Measurements from ENCODE around the gene KDM6A.
"Not testable (repeated sequence)": the region's sequence is repeated elsewhere in the genome, so short reads cannot be mapped to it uniquely, and the experiment has no call there.

Gene KDM6A

DNA sequence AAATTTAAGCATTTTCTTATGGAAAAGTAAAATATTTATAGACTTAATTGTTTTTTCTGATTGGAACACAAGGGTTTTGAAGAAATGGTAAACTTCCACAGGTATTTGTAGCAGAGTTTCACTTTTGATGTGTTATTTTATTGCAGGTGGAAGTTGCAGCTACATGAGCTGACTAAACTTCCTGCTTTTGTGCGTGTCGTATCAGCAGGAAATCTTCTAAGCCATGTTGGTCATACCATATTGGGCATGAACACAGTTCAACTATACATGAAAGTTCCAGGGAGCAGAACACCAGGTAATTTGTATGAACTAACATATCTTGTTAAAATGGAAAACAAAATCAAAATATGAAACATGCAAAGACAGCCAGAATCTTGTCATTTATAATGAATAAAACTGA is 210.3 kb downstream of the KDM6A start:
- no peak for DNase-seq (ENCODE audit: low spot score)

DNA sequence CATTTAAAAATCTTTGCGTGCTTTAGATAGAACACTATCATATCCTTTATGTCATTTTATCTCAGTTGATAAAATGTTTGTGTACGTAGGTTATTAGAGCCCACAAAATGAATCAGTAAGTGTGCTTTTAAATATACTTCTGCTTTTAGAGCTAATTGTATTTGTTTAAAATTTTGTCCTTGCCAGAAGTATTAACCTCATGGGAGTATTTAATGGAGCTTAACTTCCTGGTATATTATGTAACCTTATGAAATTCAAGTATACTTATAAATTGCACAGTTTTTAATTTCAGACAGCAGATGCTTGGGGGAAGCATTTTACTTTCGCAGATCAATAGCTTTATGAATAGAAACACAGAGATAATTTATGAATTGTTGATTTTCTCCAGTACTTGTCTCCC is 237.5 kb downstream of the KDM6A start:
- no peak for DNase-seq (ENCODE audit: low spot score)

- no peak for DNase-seq (ENCODE audit: low spot score)
Measured at GRCh38 chrX:45126158-45126557, 253.2 kb downstream of the KDM6A start.

GRCh38 chrX:45128896-45129454 is 256.0 kb downstream of the KDM6A start:
- DNase-seq (ENCODE audit: low spot score) = no peak

DNA sequence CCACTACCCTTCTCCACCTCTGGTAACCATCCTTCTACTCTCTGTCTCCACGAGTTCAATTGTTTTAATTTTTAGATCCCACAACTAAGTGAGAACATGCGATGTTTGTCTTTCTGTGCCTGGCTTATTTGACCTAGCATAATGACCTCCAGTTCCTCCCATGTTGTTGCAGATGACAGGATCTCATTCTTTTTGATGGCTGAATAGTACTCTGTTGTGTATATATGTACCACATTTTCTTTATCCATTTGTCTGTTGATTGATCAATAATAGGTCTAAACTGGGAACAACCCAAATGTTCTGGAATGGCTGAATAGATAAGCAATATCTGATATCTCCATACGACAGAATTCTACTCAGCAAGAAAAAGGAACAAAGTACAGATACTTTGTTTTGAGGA is 260.5 kb downstream of the KDM6A start:
- DNase-seq (ENCODE audit: low spot score) = no peak

DNA sequence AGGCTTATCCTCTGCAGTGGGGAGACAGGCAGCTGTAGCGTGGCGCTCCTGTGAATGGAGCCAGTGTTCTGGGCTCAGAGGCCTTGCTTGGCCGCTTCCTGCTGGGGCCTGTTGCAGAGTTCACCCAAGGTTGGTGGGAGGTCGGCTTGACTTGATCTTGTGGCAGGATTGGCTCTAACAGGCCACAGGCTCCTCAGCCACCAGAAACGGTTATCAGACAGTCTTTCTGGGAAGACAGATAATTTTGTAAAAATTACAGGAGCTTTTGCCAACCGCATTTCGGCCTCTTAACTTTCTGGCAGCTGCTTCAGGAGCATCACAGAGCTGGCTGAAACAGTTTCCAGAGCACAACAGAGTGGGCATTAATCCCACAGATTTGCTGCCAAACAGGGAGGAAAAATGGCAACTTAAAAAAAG is 261.3 kb downstream of the KDM6A start:
- peak; percentile 85 for DNase-seq (ENCODE audit: low spot score)

DNA sequence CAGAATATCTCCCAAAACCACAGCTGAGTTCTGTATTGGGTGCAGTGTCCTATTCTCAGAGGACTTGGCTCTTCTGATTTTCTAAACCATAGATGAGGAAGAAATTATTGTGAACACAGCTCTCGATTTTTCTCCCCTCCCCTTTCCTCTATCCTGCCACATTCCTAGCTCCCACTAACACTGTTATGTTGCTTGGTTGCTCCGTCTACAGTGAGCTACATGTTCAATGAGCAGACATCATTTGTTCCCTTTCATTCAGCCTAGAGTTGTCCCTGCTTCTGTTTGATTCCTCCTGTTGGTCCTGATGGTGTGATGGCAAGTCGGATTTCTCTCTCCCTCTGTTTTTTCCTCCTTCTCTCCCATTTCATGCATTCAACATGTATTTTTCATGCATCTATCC is 261.8 kb downstream of the KDM6A start:
- no peak for DNase-seq (ENCODE audit: low spot score)

GRCh38 chrX:45135391-45136075 is 262.5 kb downstream of the KDM6A start:
- DNase-seq (ENCODE audit: low spot score) = not testable (repeated sequence)

DNA sequence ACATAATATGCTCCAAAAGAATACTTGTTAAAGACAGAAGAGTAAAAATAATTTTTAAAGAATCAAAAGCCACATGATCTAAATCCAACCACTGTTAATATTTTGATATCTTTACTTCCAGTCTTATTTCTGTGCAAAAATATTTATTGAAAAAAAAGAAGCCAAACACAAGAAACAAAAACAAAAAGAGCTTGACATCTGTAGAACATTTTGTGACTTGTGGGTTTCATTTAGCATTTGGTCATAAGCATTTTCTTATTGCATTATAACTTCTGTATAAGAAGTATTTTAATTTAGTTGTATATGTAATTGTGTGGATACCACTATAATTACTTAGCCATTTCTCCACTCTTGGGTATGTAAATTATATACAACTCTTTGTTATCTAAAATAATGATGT is 264.5 kb downstream of the KDM6A start:
- no peak for DNase-seq (ENCODE audit: low spot score)

GRCh38 chrX:45138525-45138924 is 265.5 kb downstream of the KDM6A start:
- DNase-seq (ENCODE audit: low spot score) = no peak

DNA sequence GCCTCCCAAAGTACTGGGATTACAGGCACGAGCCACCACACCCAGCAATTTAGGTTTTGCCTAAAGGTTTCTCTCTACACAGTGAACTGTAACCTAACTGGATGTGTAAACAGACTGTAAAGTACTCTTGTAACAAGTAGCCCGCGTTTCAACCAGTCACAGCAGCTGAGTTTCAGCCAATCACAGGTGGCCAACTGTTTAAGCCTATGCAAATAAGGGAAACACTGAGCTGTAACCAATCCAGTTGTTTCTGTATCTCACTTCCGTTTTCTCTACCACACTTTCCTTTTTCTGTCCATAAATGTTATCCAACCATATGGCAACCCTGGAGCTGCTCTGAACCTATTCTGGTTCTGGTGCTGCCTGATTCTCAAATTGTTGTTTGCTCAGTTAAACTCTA is 267.8 kb downstream of the KDM6A start:
- no peak for DNase-seq (ENCODE audit: low spot score)

DNA sequence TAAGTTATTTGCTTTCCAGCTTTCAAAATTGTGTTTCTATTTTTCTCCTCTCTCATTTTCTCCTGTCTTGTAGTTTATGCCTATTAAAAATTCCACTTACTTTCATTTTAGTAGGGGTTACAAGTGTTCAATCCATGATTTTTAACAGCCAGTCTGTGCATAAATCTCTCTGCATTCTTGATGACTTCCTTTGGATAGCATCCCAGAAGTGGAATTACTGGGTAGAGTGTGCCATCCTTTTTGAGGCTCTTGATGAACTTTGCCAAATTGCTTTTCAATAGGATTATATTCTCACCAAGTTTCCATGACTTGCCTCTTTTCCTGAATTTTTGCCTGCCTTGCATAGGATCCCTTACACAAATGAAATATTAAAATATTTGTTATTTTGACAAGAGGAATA is 269.2 kb downstream of the KDM6A start:
- peak; percentile 27 for DNase-seq (ENCODE audit: low spot score)

DNA sequence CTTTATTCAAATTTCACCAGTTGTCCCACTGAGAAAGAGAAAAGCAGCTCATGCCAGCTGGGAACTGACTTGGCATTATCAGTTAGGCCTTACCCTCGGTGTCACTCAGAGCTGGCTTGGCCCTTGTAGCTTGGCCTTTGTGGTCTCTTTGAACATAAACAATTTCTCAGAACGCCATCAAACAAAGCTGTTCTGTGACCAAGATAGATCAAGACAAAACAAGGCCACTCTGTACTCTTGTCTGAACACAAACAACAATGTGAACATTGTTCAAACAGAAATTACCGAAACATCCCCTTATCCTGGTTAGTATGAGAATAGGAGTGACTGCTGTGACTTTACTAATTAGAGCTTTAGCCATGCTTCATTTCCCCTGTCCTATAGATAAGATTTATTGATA is 270.5 kb downstream of the KDM6A start:
- peak; percentile 95 for DNase-seq (ENCODE audit: low spot score)

GRCh38 chrX:45145492-45146215 is 272.7 kb downstream of the KDM6A start:
- no peak for DNase-seq (ENCODE audit: low spot score)

DNA sequence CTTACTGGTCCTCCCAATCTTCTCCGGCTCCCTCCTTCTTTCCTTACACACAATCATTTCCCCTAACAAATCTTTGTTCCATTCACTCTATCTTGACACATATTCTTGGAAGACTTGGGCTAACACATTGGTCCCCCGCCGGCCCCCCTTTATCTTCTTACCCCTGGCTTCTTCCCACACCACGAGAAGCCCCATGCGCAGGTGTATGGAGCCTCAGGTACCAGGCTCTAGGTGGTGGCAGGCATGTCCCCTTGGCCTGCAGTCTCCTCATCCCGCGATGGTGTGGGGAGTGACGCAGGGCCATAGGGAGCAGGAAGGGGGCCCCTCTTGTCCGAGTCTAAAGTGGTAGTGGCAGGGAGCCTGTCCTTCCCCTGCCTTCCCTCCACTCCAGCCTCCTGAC is 277.8 kb downstream of the KDM6A start:
- no peak for DNase-seq (ENCODE audit: low spot score)

DNA sequence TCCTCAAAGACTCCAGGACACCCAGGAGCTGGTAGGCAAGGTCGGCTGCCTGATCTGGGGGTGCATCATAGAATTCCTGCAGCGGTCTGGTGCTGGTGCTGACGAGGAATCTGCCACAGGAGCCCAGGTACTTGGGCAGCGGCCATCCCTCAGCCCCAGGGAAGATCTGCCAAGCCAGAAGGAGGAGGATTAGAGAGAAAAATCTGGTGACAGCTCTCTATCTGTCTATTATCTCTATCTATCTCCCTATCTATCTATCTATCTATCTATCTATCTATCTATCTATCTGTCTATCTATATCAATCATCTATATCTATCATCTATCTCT is 281.0 kb downstream of the KDM6A start:
- DNase-seq (ENCODE audit: low spot score) = no peak

GRCh38 chrX:45154462-45154861 is 281.5 kb downstream of the KDM6A start:
- no peak for DNase-seq (ENCODE audit: low spot score)

DNA sequence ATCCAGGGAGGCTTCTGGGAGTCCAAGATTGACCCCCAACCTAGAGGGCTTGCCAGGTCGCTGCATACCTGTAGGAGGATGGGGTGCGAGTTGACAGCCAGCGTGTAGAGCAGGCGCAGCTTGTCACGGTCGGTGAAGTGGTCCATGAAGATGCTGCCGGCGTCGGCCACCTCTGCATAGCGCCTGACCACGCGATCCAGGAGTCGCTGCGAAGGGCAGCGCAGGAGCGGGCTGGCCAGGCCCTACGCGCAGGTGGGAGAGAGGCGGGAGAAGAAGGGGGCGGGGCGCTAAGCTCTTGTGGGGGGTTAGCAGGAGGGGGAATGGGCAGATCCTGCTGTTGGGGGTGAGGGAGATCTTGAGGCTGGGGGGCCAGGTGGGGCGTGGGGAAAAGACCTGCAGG is 284.7 kb downstream of the KDM6A start:
- no peak for DNase-seq (ENCODE audit: low spot score)

All from globus pallidus (tissue), 1 donor.